Ureter (tissue), 1 donor: ENCODE measurements around the gene FMN1. TPM values are rescaled to one million over a fixed set of nuclear protein-coding genes. Genes with fewer than 3 reads are reported as not detected.

Experiments
- DNase-seq: peaks from one replicate; pipeline ENCODE4 v3.0.0-alpha.2; 2020; ENCODE audit warnings: low spot score
- total RNA-seq: library from RNA; stranded (reverse); gene quantifications from one replicate; pipeline ENCODE4 v1.2.4, GENCODE V29; 2023
- donor health status: DM: yes; HTN: yes; CAD: no.

Gene FMN1
- total RNA-seq, 1 donor from 2014 or later = 16.1 TPM

DNA sequence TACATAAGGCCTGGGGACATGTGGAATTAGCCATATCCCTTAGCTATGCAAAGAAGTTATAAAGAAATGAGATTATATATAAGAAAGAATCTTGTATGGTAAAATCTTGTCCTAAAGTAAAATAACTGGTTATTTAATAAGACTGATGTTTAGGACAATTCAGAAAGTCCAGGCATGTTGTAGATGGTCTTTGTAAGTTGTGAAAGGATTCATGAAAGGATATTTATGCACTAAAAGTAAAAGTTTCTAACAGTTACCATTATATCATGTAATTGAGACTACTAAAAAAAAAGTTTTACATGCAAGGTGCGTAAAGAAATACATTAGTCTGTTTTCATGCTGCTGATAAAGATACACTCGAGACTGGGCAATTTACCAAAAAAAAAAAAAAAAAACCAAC lies 146.3 kb downstream of the FMN1 start:
- DNase-seq = no peak

DNA sequence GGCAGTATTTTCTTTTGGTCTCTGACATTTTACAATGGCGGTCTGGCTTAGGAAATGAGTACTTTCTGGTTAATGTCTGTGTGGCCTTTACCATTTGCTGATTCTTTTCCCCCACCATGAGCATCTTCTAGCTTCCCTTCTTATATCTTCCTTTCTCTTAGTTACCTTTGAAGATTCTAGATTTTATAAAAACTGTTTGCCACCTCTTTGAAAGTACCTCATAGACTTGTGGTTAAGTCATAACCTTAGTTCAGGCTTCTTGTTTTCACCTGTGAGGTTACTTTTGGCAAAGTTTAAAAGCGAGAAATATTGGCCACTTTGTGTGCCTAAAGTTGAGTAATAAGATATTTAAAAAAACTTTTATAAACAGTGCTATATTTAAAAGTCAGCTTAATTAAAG lies 147.4 kb downstream of the FMN1 start:
- no peak for DNase-seq

GRCh38 chr15:33046329-33046728 lies 148.2 kb downstream of the FMN1 start:
- DNase-seq = no peak

DNA sequence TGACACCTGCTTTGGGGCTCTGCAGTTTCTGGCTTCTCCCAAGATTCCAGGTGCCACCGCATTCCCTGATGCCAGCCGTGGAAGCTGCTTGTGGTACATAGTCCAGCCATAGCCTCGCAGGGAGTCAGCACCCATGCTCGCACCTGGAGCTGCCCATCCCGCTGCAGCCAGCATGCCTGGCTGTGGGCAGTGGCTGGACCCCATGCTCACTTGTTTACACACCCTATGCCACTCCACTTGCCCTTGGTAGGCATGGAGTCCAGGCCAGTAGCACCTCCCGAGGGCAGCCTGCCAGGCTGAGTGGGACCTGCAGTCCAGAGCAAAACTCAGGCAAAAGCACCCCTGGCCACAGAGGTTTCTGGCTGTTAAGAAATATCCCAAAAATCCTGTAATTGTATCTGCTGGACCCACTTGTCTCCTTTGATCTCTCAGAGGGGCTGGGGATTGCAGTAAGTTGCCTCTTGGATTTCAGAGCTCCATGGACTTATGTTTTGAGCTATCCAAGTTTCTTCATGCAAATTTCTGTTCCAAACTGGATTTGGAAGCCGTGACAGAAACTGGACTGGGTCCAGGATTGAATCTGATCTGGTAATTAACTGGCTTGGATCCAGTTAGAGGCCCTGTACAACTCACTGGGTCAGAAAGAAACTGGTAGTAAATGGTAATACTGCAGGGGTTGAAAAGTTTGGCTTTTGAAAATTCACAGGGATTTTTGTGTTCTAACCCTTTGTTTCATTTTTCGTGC lies 149.3 kb downstream of the FMN1 start:
- DNase-seq = no peak

DNA sequence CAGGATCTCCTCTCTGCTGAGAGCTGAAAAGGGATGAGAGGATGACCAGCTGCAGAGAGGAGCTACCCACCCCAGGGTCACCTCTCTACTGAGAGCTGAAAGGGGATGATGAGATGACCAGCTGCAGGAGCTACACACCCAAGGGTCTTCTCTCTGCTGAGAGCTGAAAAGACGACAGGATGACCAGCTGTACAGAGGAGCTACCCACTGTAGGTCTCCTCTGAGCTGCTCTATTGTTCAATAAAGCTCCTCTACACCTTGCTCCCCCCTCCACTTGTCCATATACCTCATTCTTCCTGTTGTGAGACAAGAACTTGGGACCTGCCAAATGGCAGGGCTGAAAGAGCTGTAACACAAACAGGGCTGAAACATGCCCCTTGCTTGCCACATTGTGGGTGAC lies 149.9 kb downstream of the FMN1 start:
- no peak for DNase-seq

- DNase-seq = no peak
Measured at GRCh38 chr15:33043636-33044035, 150.9 kb downstream of the FMN1 start.

DNA sequence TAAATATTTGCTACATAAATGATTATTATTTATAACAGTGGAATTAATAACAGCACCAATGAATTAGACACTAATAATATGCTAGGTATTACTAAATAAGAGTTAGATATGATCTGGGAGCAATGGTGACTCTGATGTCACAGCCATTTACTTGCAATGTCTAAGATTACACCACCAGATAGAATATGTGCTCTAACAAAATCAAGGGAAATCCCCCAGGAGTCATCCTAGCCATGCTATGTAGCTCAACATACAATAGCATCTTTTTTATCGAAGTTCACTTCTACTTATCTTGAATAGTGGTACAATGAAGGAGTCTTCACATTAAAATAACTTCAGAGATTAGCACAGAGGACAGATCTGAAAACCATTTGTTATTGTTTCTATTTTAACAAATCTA lies 154.0 kb downstream of the FMN1 start:
- no peak for DNase-seq

GRCh38 chr15:33034588-33034987 lies 159.9 kb downstream of the FMN1 start:
- no peak for DNase-seq

DNA sequence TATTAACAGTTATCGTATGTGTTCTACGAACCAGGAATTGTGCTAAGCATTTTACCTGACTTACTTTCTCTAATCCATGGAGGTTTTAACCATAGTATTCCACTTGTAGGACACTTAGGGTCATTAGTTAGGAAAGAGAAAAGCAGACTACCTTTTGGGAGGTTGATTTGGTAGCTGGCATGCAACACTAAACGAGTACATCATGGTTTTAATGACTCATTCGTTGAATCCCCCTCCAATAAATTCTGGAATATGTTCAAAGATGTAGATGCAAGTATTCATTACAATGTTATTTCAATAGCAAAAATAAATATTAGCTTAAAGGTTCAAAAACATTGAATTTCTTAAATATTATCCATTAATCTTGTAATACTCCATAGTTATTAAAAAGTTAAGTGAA lies 162.5 kb downstream of the FMN1 start:
- no peak for DNase-seq

- no peak for DNase-seq
Measured at GRCh38 chr15:33031324-33031821, 163.1 kb downstream of the FMN1 start.

DNA sequence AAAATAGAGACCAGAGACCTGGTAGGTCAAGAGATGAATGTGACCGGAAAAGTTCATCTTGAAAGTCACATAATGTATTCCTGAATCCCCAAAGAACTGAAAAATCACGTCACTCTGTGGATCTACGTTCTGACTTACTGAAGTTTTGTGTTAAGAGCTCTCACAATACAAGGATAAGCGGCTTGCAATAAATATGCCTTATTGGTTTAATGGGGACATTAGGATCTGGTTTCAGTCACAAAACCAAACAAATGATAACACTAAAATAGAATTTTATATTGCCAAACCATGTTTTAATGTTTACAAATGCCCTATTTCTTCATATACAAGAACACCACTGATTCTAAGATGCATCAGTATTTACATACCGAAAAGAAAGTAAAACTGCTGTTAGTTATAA lies 164.2 kb downstream of the FMN1 start:
- no peak for DNase-seq

DNA sequence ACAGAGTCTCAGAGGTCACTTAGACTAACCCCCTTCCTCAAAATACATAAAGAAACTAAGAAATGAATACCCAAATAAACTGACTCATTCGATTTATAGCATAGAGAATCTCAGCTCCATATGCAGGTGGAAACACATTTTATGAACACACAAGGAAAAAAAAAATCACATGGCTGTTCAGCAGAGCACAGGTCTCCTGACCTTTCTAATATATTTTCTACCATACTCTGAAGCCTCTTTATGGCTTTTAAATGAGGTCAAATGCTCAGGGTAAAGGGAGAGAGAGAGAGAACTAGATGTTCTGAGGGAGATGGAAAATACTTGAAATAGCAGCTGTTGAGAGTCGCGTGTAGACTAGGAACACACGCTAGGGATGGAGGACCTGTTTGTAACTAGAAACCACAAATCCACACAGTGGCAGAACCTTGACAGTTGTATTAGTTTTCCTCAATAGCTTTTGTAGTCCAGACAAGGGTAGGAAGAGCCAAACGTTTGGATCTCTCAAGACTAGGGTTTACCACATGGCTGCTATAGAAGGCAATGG lies 165.3 kb downstream of the FMN1 start:
- DNase-seq = no peak

DNA sequence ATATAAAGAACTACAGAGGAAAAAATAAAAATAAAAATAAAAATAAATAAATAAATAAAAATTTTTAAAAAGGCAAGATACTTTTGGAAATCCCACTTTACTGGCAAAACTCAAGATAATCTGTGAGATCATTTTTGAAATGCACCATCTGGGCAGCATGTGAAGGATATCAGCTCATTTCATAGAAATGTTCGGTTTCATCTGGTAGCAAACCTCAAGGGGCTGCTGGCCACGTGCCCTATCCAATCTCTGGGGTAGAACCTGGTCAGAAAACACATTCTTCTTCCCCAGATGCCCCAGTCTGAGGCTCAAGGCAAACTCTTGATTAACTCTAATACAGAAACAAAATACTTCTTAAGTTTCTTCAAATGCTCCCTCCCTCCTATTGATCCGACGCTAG lies 166.0 kb downstream of the FMN1 start:
- DNase-seq = no peak

- no peak for DNase-seq
Measured at GRCh38 chr15:33027306-33028035, 167.0 kb downstream of the FMN1 start.

DNA sequence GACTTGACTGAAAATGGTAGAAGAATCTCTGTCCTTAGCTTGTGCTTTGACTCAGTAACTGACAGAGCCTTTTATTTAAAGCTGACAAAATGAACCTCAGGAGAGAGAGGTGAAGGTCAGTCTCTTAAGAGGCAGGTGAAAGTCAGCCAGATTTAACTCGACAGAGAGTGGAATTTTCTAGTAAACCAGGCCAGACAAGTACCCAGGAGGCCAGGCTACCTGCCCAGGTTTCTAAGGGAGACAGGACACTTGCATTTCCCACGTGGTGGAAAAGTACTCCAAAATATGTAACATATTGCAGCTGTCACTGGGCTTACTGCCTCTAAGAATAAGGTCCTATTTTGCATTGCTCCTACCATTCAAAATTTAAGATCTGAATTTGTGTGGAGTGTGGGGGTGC lies 167.9 kb downstream of the FMN1 start:
- DNase-seq = no peak

DNA sequence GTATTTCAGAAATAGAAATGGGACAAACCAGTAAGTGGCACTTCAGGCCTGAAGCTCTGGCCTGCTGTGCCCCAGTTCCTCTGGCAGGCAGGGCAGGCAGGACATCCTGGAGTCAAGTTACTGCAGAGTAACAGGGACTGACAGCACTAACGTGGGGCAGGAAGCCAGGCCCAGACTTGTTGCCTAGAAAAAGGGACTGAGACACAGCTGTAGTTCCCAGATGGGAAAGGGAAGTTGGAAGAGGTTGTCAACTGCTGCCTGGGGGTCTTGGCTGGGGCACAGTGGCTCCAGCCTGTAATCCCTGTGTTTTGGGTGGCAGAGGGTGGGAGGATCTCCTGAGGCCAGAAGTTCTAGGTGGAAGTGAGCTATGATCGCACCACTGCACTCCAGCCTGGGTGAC lies 171.9 kb downstream of the FMN1 start:
- no peak for DNase-seq

DNA sequence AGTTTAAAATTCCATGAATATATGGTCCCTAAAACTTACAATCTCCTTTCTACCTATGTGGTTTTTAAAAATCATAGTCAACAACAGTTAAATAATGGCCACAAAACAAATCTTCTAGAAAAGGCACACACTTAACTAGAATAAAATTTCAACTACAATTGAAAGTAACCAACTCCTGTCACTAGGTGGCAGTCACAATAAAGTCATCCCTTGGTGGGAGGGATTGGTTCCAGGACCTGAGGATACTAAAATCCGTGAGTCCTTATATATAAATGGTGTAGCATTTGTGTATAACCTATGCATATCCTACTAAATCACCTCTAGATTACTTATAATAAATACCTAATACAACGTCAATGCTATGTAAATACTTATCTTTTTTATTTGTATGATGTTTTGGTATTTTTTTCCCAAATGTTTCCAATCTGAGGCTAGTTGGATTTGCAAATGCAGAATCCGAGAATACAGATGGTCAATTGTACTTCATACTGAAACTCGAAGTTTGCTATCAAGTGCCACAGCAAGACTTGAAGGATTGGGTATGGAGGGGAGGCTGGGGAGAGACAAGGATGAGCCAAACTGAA lies 172.6 kb downstream of the FMN1 start:
- DNase-seq = no peak

DNA sequence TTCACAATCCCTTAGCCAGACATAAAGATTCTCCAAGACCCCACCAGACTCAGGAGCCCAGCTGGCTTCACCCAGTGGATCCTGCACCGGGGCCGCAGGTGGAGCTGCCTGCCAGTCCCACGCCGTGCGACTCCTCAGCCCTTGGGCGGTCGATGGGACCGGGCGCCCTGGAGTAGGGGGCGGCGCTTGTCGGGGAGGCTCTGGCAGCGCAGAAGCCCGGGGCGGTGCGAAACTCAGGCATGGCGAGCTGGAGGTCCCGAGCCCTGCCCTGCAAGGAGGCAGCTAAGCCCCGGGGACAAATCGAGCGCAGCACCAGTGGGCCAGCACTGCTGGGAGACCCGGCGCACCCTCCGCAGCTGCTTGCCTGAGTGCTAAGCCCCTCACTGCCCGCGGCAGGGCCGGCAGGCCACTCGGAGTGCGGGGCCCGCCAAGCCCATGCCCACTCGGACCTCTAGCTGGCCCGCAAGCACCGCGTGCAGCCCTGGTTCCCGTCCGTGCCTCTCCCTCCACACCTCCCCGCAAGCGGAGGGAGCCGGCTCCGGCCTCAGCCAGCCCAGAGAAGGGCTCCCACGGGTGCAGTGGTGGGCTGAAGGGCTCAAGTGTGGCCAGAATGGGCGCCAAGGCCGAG lies 175.0 kb downstream of the FMN1 start:
- DNase-seq = no peak

- DNase-seq = no peak
Measured at GRCh38 chr15:33016405-33017024, 178.0 kb downstream of the FMN1 start.

- DNase-seq = no peak
Measured at GRCh38 chr15:33014586-33014985, 179.9 kb downstream of the FMN1 start.

DNA sequence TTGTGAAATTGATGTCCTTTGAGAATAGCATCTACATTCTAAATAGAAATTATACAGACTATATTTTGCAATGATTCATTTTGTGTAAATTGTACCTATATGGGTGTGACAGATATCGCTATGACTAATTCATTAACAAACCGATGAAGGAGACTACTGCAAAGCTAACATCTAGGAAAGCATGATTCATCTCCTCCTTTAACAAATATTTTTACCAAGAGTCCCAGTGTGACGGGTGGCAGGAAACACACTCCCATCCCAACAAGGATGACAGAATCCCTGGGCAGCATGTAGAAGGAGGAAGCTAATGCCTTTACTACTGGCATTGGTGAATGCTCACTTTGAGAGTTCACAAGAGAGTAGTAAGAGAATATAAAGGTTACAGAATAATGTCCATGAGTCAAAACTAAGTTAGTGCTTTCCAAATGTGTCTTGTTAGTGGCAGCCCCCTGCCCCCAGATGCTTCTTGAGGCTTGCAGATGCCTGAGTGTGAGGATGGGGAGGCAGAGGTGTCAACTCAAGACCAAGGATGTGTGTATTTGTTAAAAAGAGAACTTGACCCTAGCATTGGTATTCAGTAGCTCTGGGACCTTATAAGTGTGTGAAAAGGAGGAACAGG lies 180.6 kb downstream of the FMN1 start:
- DNase-seq = no peak
